K562 (cell line): Measurements from ENCODE around the gene IRF2BP2. TPM values are rescaled to one million over a fixed set of nuclear protein-coding genes. Genes with fewer than 3 reads are reported as not detected.

Experiments
- AFF1 ChIP-seq, 2 experiments: fragments of 450-650 bp; IDR thresholded peaks; 2 replicates each; pipeline ENCODE4 v1.6.1; 2018; ENCODE audit warnings: mild to moderate bottlenecking in 2 of 2, low read depth in 1 of 2; ENCODE audit not compliant: partially characterized antibody in 2 of 2
- DPF2 ChIP-seq: fragments of 450-650 bp; IDR thresholded peaks from 2 replicates; pipeline ENCODE4 v1.6.1; 2016
- REST ChIP-seq, 2 experiments: fragments of 450-650 bp; formaldehyde crosslinking in 1 of 2; IDR thresholded peaks; 2 replicates each; pipeline versions ENCODE4 v1.4.0 to v1.6.1; 2014 to 2020; ENCODE audit warnings: mild to moderate bottlenecking in 2 of 2, borderline replicate concordance in 1 of 2, low read depth in 1 of 2
- SOX6 ChIP-seq: fragments of 450-650 bp; IDR thresholded peaks from 2 replicates; pipeline ENCODE4 v1.6.1; 2014; ENCODE audit warnings: mild to moderate bottlenecking
- ZFX ChIP-seq: sonication (generic); formaldehyde crosslinking; IDR thresholded peaks from 2 replicates; pipeline ENCODE4 v1.8.0; 2022; ENCODE audit warnings: mild to moderate bottlenecking, missing genetic modification reagents, moderate library complexity
- ZNF764 ChIP-seq: fragments of 250-450 bp; sonication (Bioruptor Pico); IDR thresholded peaks from 2 replicates; pipeline ENCODE4 v1.4.0; 2020; ENCODE audit warnings: low read depth, mild to moderate bottlenecking, moderate library complexity
- polyA plus RNA-seq, 8 experiments: library from polyadenylated mRNA; depleted of rRNA in 4 of 8; stranded (reverse) in 5 of 8; unstranded in 3 of 8; fragments of >200 nt; fragmentation: Nextera tagmentation in 2 of 8; fragmentation: Illumina TruSeq in 1 of 8; extraction: Ambion mirVana in 2 of 8; extraction: Trizol in 1 of 8; gene quantifications; 2 replicates each; pipeline versions ENCODE4 v1.2.1 to v1.2.3, GENCODE V29; 2011 to 2014; ENCODE audit warnings: inconsistent platforms in 1 of 8, missing spikeins in 1 of 8
- total RNA-seq, 7 experiments: library from RNA; depleted of rRNA in 6 of 7; stranded (reverse); fragments of >200 nt in 6 of 7; fragmentation: Illumina TruSeq in 2 of 7; extraction: Trizol in 2 of 7; gene quantifications; 2 replicates each; pipeline versions ENCODE4 v1.2.1 to v1.2.3, GENCODE V29; 2011 to 2021; ENCODE audit warnings: low replicate concordance in 1 of 7

IRF2BP2 gene
- total and polyA plus RNA-seq, 9 of the 15 experiments (the other 6 are each of a cell fraction or from before 2014, with no cell fraction given) = 7.7 to 68.6 (median 22.1) TPM

GRCh38 chr1:234603221-234604204 lies 6.5 kb downstream of the IRF2BP2 start (continued):
- TF ChIP-seq REST (IDR thresholded peaks at IDR 0.05; ENCODE audit: borderline replicate concordance) (peak; percentile 8; the same call in 1 of the 2 replicates), REST (CRISPR knock-in tag; IDR thresholded peaks at IDR 0.05; ENCODE audit: low read depth) (no peak), AFF1 (IDR thresholded peaks at IDR 0.05; ENCODE audit: low read depth in 1 of 2, partially characterized antibody in 2 of 2) (peak; percentile 82 to 87), ZFX (CRISPR knock-in tag) (no peak), DPF2 (peak; percentile 67), ZNF764 (CRISPR knock-in tag) (no peak), SOX6 (peak; percentile 63; the same call in 1 of the 2 replicates)
